ENCODE measurements around the gene TMEM161A.

GRCh38 chr19:19145281-19145680 is 7.0 kb upstream of the TMEM161A start:
- TF ChIP-seq CTCF (conservative IDR thresholded peaks at IDR 0.05; ENCODE audit: low read depth in 2 of 2) (no peak), EZH2 (IDR thresholded peaks at IDR 0.05; ENCODE audit: low read depth, unreplicated experiment) (no peak), POLR2AphosphoS5 (IDR thresholded peaks at IDR 0.05; ENCODE audit: low read depth) (no peak), EZH2phosphoT487 (IDR thresholded peaks at IDR 0.05; ENCODE audit: unreplicated experiment) (no peak), CREB1 (CRISPR knock-in tag; IDR thresholded peaks at IDR 0.05; ENCODE audit: low read depth) (no peak), ETS1 (IDR thresholded peaks at IDR 0.05) (no peak), ZNF462 (CRISPR knock-in tag; IDR thresholded peaks at IDR 0.05) (no peak)

Measured in GM23338 (cell line).